ENCODE measurements around the gene F7. TPM values are rescaled to one million over a fixed set of nuclear protein-coding genes. Genes with fewer than 3 reads are reported as not detected.
"Not testable (repeated sequence)": the region's sequence is repeated elsewhere in the genome, so short reads cannot be mapped to it uniquely, and the experiment has no call there.

Gene F7
- total RNA-seq = not detected in 2 replicates
- 0.09 TPM for total RNA-seq (2013)
- not detected in 2 replicates for polyA plus RNA-seq
- not detected in 2 replicates for polyA minus RNA-seq

- TF ChIP-seq EZH2 (IDR thresholded peaks at IDR 0.05; ENCODE audit: borderline replicate concordance, insufficient read depth, low read depth, low read length, poor library complexity, severe bottlenecking) (no peak), CTCF (IDR thresholded peaks at IDR 0.05) (no peak)
- ChIA-PET POLR2A (no interaction called here), CTCF (no interaction called here)
- ATAC-seq (ENCODE audit: low read depth) (no peak), DNase-seq (no peak)
- no peaks in the 10 kb centered on the region for H3K36me3 ChIP-seq (replicated peaks in 1 of 2; ENCODE audit: control extremely low read depth in 1 of 2, control insufficient read depth in 1 of 2, extremely low read depth in 1 of 2, insufficient read depth in 2 of 2, low read length in 1 of 2)
- H3K27ac Mint-ChIP-seq = no peak within 1 kb of the TSS
- no peaks in the 10 kb centered on the region for H3K79me2 ChIP-seq (ENCODE audit: control insufficient read depth, insufficient read depth, low read length)
- no peak within 1 kb of the TSS for H3K4me3 ChIP-seq (ENCODE audit: control extremely low read depth in 1 of 5, extremely low read depth in 1 of 5, insufficient read depth in 1 of 5, low read depth in 2 of 5, low read length in 4 of 5)
- H3K27me3 Mint-ChIP-seq = peaks cover 7% of the 10 kb centered on the region
- H3K27me3 ChIP-seq (replicated peaks in 1 of 4; ENCODE audit: control extremely low read depth in 1 of 4, control insufficient read depth in 3 of 4, insufficient read depth in 4 of 4, low read length in 3 of 4) = peaks cover 0 to 13% (median 0%) of the 10 kb centered on the region in 4 experiments
- no peaks in the 10 kb centered on the region for H3K4me1 Mint-ChIP-seq
- H2AFZ ChIP-seq (ENCODE audit: insufficient read depth, low read depth, low read length, poor library complexity, severe bottlenecking) = no peak within 1 kb of the TSS
- no peaks in the 10 kb centered on the region for H4K20me1 ChIP-seq (ENCODE audit: control insufficient read depth, insufficient read depth, low read length, poor library complexity, severe bottlenecking)
- WGBS (ENCODE audit: insufficient coverage) = 88% methylated on average over 15 of the region's 17 CpGs
- intact Hi-C loops (cut with micrococcal nuclease) = no loop called here
- no peak within 1 kb of the TSS for H3K9ac ChIP-seq (ENCODE audit: low read length)
- H3K4me3 Mint-ChIP-seq = no peak within 1 kb of the TSS
- peaks cover 0 to 11% (median 0%) of the 10 kb centered on the region in 3 donors for H3K9me3 ChIP-seq (ENCODE audit: control extremely low read depth in 1 of 3, control insufficient read depth in 2 of 3, insufficient read depth in 1 of 3, low read length in 2 of 3)
- peaks cover 0 to 3% of the 10 kb centered on the region in 2 donors for H3K4me1 ChIP-seq (ENCODE audit: control insufficient read depth in 2 of 2, insufficient read depth in 2 of 2, low read length in 2 of 2)
- no peak within 1 kb of the TSS for H3K4me2 ChIP-seq (replicated peaks; ENCODE audit: low read depth, low read length, poor library complexity, severe bottlenecking)
- no peak within 1 kb of the TSS for H3K27ac ChIP-seq (ENCODE audit: low read length in 2 of 2)
- H3K9me3 Mint-ChIP-seq (ENCODE audit: insufficient read depth) = no peaks in the 10 kb centered on the region
These were observed at the start of gene F7 for GRCh38 chr13:113105032-113105920. Gene F7 (plus strand): TSS chr13:113105791. CDS start chr13:113105842, 51 bp downstream.

DNA sequence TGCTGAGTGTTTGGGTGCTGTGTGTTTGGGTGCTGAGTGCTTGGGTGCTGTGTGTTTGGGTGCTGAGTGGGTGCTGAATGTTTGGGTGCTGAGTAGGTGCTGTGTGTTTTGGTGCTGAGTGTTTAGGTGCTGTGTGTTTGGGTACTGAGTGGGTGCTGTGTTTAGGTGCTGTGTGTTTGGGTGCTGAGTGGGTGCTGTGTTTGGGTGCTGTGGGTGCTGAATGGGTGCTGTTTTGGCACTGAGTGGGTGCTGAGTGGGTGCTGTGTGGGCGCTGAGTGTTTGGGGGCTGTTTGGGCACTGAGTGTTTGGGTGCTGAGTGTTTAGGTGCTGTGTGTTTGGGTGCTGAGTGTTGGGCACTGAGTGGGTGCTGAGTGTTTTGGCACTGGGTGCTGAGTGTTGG is 48.5 kb upstream of the F7 start:
- Histone ChIP-seq H3K79me2 (ENCODE audit: control insufficient read depth, insufficient read depth, low read length) (no peaks in the 10 kb centered on the region), H3K9ac (ENCODE audit: low read length) (no peak overlapping the region), H3K27ac (ENCODE audit: low read length in 2 of 2) (no peak overlapping the region), H3K9me3 (ENCODE audit: control extremely low read depth in 1 of 3, control insufficient read depth in 2 of 3, insufficient read depth in 1 of 3, low read length in 2 of 3) (peaks cover 0 to 39% (median 0%) of the 10 kb centered on the region in 3 donors), H3K36me3 (replicated peaks in 1 of 2; ENCODE audit: control extremely low read depth in 1 of 2, control insufficient read depth in 1 of 2, extremely low read depth in 1 of 2, insufficient read depth in 2 of 2, low read length in 1 of 2) (no peaks in the 10 kb centered on the region), H3K4me2 (replicated peaks; ENCODE audit: low read depth, low read length, poor library complexity, severe bottlenecking) (no peak overlapping the region), H4K20me1 (ENCODE audit: control insufficient read depth, insufficient read depth, low read length, poor library complexity, severe bottlenecking) (no peaks in the 10 kb centered on the region), H3K4me1 (ENCODE audit: control insufficient read depth in 2 of 2, insufficient read depth in 2 of 2, low read length in 2 of 2) (no peaks in the 10 kb centered on the region), H2AFZ (ENCODE audit: insufficient read depth, low read depth, low read length, poor library complexity, severe bottlenecking) (no peak overlapping the region), H3K4me3 (ENCODE audit: control extremely low read depth in 1 of 5, extremely low read depth in 1 of 5, insufficient read depth in 1 of 5, low read depth in 2 of 5, low read length in 4 of 5) (no peak overlapping the region), H3K27me3 (replicated peaks in 1 of 4; ENCODE audit: control extremely low read depth in 1 of 4, control insufficient read depth in 3 of 4, insufficient read depth in 4 of 4, low read length in 3 of 4) (no peaks in the 10 kb centered on the region)
- no peak overlapping the region for H3K4me3 Mint-ChIP-seq
- H3K9me3 Mint-ChIP-seq (ENCODE audit: insufficient read depth) = no peaks in the 10 kb centered on the region
- no peaks in the 10 kb centered on the region for H3K27me3 Mint-ChIP-seq
- ATAC-seq (ENCODE audit: low read depth) = no peak
- intact Hi-C loops (cut with micrococcal nuclease) = no loop called here
- TF ChIP-seq CTCF (IDR thresholded peaks at IDR 0.05) (no peak), EZH2 (IDR thresholded peaks at IDR 0.05; ENCODE audit: borderline replicate concordance, insufficient read depth, low read depth, low read length, poor library complexity, severe bottlenecking) (no peak)
- no peak overlapping the region for H3K27ac Mint-ChIP-seq
- no peaks in the 10 kb centered on the region for H3K4me1 Mint-ChIP-seq
- ChIA-PET CTCF (no interaction called here), POLR2A (no interaction called here)
- WGBS (ENCODE audit: insufficient coverage) = 95% methylated on average over 1 of the region's 1 CpG
- no peak for DNase-seq

- H4K20me1 ChIP-seq (ENCODE audit: control insufficient read depth, insufficient read depth, low read length, poor library complexity, severe bottlenecking); H3K27me3 Mint-ChIP-seq; H3K4me3 Mint-ChIP-seq; H3K9ac ChIP-seq (ENCODE audit: low read length); H3K4me1 ChIP-seq (ENCODE audit: control insufficient read depth in 2 of 2, insufficient read depth in 2 of 2, low read length in 2 of 2); H2AFZ ChIP-seq (ENCODE audit: insufficient read depth, low read depth, low read length, poor library complexity, severe bottlenecking); H3K27me3 ChIP-seq (replicated peaks in 1 of 4; ENCODE audit: control extremely low read depth in 1 of 4, control insufficient read depth in 3 of 4, insufficient read depth in 4 of 4, low read length in 3 of 4); POLR2A ChIA-PET; ATAC-seq (ENCODE audit: low read depth); intact Hi-C loops (cut with micrococcal nuclease); H3K27ac ChIP-seq (ENCODE audit: low read length in 2 of 2); H3K79me2 ChIP-seq (ENCODE audit: control insufficient read depth, insufficient read depth, low read length); H3K9me3 Mint-ChIP-seq (ENCODE audit: insufficient read depth); H3K4me3 ChIP-seq (ENCODE audit: control extremely low read depth in 1 of 5, extremely low read depth in 1 of 5, insufficient read depth in 1 of 5, low read depth in 2 of 5, low read length in 4 of 5); H3K4me1 Mint-ChIP-seq; DNase-seq; H3K4me2 ChIP-seq (replicated peaks; ENCODE audit: low read depth, low read length, poor library complexity, severe bottlenecking); H3K36me3 ChIP-seq (replicated peaks in 1 of 2; ENCODE audit: control extremely low read depth in 1 of 2, control insufficient read depth in 1 of 2, extremely low read depth in 1 of 2, insufficient read depth in 2 of 2, low read length in 1 of 2); CTCF ChIA-PET; H3K27ac Mint-ChIP-seq: not testable (repeated sequence)
- 97% methylated on average over 3 of the region's 3 CpGs for WGBS (ENCODE audit: insufficient coverage)
- peaks cover 0 to 39% (median 0%) of the 10 kb centered on the region in 3 donors for H3K9me3 ChIP-seq (ENCODE audit: control extremely low read depth in 1 of 3, control insufficient read depth in 2 of 3, insufficient read depth in 1 of 3, low read length in 2 of 3)
These were observed 48.0 kb upstream of the F7 start for GRCh38 chr13:113057559-113057958.

Measured in B cell (primary cell).